Astrocyte (in vitro differentiated cells and primary cell): ENCODE data around the gene GRIK3. TPM values are rescaled to one million over a fixed set of nuclear protein-coding genes. Genes with fewer than 3 reads are reported as not detected.

Source experiments
- DNase-seq: peaks from one replicate; pipeline ENCODE4 v3.0.0-alpha.2; 2010; ENCODE audit warnings: low read depth
- FAIRE-seq: peaks from 2 replicates; lab custom pipeline; 2011; peaks lifted over from hg19 to GRCh38; lab: Jason Lieb, UNC
- H2AFZ ChIP-seq: 2 replicates; pipeline ENCODE4 v1.6.0; 2012; ENCODE audit warnings: low read depth, low read length, inconsistent platforms
- H3K27ac ChIP-seq: 2 replicates; pipeline ENCODE4 v1.5.1; 2011; ENCODE audit warnings: low read depth, low read length, inconsistent platforms
- H3K27me3 ChIP-seq: 2 replicates; pipeline ENCODE4 v1.6.0; 2011; ENCODE audit warnings: low read length, inconsistent platforms; ENCODE audit not compliant: insufficient read depth
- H3K36me3 ChIP-seq: 2 replicates; pipeline ENCODE4 v1.5.1; 2011; ENCODE audit warnings: low read length, inconsistent platforms; ENCODE audit not compliant: insufficient read depth
- H3K4me1 ChIP-seq: 2 replicates; pipeline ENCODE4 v1.5.1; 2011; ENCODE audit warnings: low read length, inconsistent platforms; ENCODE audit not compliant: insufficient read depth
- H3K4me2 ChIP-seq: 2 replicates; pipeline ENCODE4 v1.6.0; 2012; ENCODE audit warnings: low read length, inconsistent platforms
- H3K4me3 ChIP-seq: 2 replicates; pipeline ENCODE4 v1.5.1; 2011; ENCODE audit warnings: low read depth, mild to moderate bottlenecking, low read length, inconsistent platforms; ENCODE audit not compliant: insufficient read depth
- H3K79me2 ChIP-seq: 2 replicates; pipeline ENCODE4 v1.6.0; 2012; ENCODE audit warnings: mild to moderate bottlenecking, low read length, inconsistent platforms; ENCODE audit not compliant: insufficient read depth
- H3K9ac ChIP-seq: 2 replicates; pipeline ENCODE4 v1.6.0; 2012; ENCODE audit warnings: mild to moderate bottlenecking, low read length, inconsistent platforms
- H3K9me3 ChIP-seq: 2 replicates; pipeline ENCODE4 v1.5.1; 2012; ENCODE audit warnings: low read depth, mild to moderate bottlenecking, low read length, inconsistent platforms; ENCODE audit not compliant: insufficient read depth
- H4K20me1 ChIP-seq: 2 replicates; pipeline ENCODE4 v1.6.0; 2012; ENCODE audit warnings: low read length, inconsistent platforms; ENCODE audit not compliant: insufficient read depth
- H3K27ac Mint-ChIP-seq: one replicate; pipeline ENCODE4 v1.8.0; 2021; ENCODE audit warnings: mild to moderate bottlenecking, mixed read lengths; ENCODE audit not compliant: unreplicated experiment
- H3K27me3 Mint-ChIP-seq: one replicate; pipeline ENCODE4 v1.8.0; 2021; ENCODE audit warnings: low read depth, mixed read lengths; ENCODE audit not compliant: unreplicated experiment
- H3K36me3 Mint-ChIP-seq: one replicate; pipeline ENCODE4 v1.8.0; 2021; ENCODE audit warnings: low read depth, mixed read lengths; ENCODE audit not compliant: unreplicated experiment
- H3K4me1 Mint-ChIP-seq: one replicate; pipeline ENCODE4 v1.8.0; 2021; ENCODE audit warnings: low read depth, mixed read lengths; ENCODE audit not compliant: unreplicated experiment
- H3K4me3 Mint-ChIP-seq: one replicate; pipeline ENCODE4 v1.8.0; 2021; ENCODE audit warnings: mild to moderate bottlenecking, moderate library complexity, mixed read lengths; ENCODE audit not compliant: unreplicated experiment
- H3K9me3 Mint-ChIP-seq: one replicate; pipeline ENCODE4 v1.8.0; 2021; ENCODE audit warnings: mild to moderate bottlenecking, mixed read lengths; ENCODE audit not compliant: unreplicated experiment
- EZH2 ChIP-seq: IDR thresholded peaks from 2 replicates; pipeline ENCODE4 v1.6.1; 2012; ENCODE audit warnings: mild to moderate bottlenecking, low read length, inconsistent platforms; ENCODE audit not compliant: insufficient read depth
- total RNA-seq: library from RNA; stranded (reverse); gene quantifications from 2 replicates; pipeline ENCODE4 v1.2.1, GENCODE V29; 2021
- TF ChIP-seq, protein P1 (sequence below): IDR thresholded peaks from 2 replicates; pipeline ENCODE4 v1.5.1; 2011; ENCODE audit warnings: low read depth, mild to moderate bottlenecking, inconsistent platforms, low read length, moderate library complexity; ENCODE audit not compliant: insufficient read depth

The GRIK3 gene
- total RNA-seq, 1 donor from 2014 or later, result 0.16 TPM

- DNase-seq (no peak), FAIRE-seq (no peak)
- Mint-ChIP-seq H3K4me3 (no peak overlapping the region), H3K36me3 (no peaks in the 10 kb centered on the region), H3K9me3 (no peaks in the 10 kb centered on the region), H3K4me1 (no peaks in the 10 kb centered on the region), H3K27ac (no peak overlapping the region), H3K27me3 (peaks cover 78% of the 10 kb centered on the region)
- no peak overlapping the region for H2AFZ ChIP-seq
- no peaks in the 10 kb centered on the region for H3K79me2 ChIP-seq
- no peak overlapping the region for H3K27ac ChIP-seq
- no peak overlapping the region for H3K4me3 ChIP-seq
- no peaks in the 10 kb centered on the region for H3K4me1 ChIP-seq
- peaks cover 3% of the 10 kb centered on the region for H3K9me3 ChIP-seq
- H3K36me3 ChIP-seq, result no peaks in the 10 kb centered on the region
- H4K20me1 ChIP-seq, result no peaks in the 10 kb centered on the region
- no peak for TF ChIP-seq EZH2
- TF ChIP-seq, protein P1, sequence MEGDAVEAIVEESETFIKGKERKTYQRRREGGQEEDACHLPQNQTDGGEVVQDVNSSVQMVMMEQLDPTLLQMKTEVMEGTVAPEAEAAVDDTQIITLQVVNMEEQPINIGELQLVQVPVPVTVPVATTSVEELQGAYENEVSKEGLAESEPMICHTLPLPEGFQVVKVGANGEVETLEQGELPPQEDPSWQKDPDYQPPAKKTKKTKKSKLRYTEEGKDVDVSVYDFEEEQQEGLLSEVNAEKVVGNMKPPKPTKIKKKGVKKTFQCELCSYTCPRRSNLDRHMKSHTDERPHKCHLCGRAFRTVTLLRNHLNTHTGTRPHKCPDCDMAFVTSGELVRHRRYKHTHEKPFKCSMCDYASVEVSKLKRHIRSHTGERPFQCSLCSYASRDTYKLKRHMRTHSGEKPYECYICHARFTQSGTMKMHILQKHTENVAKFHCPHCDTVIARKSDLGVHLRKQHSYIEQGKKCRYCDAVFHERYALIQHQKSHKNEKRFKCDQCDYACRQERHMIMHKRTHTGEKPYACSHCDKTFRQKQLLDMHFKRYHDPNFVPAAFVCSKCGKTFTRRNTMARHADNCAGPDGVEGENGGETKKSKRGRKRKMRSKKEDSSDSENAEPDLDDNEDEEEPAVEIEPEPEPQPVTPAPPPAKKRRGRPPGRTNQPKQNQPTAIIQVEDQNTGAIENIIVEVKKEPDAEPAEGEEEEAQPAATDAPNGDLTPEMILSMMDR, result no peak
- H3K9ac ChIP-seq, result no peak overlapping the region
- H3K4me2 ChIP-seq, result no peak overlapping the region
- no peaks in the 10 kb centered on the region for H3K27me3 ChIP-seq
Observed at GRCh38 chr1:37020653-37021277, 13.6 kb downstream of the GRIK3 start.

DNA sequence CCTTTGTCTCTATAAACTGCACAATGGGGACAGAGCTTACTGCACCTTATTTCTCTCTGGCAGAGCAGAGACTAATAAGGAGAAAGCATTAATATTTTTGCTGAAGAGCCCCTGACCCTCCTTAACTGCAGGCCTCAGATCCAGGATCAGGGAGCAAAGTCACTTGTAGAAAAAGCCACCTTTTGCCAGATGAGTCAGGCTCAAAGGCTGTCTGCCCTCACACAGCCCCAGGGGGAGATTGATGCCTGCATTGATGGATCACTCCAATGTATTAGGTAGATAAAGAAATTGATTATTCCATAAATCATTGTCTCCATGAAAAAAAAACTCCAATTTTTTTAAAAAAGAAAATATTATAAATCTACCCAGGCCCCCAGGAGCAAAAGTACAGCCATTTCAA lies 15.8 kb downstream of the GRIK3 start:
- Histone ChIP-seq H3K9ac (no peak overlapping the region), H3K9me3 (peaks cover 3% of the 10 kb centered on the region), H3K4me3 (no peak overlapping the region), H3K27ac (no peak overlapping the region), H3K79me2 (no peaks in the 10 kb centered on the region), H2AFZ (no peak overlapping the region), H3K27me3 (no peaks in the 10 kb centered on the region), H3K4me1 (no peaks in the 10 kb centered on the region), H4K20me1 (no peaks in the 10 kb centered on the region), H3K4me2 (no peak overlapping the region), H3K36me3 (no peaks in the 10 kb centered on the region)
- FAIRE-seq (no peak), DNase-seq (no peak)
- peaks cover 72% of the 10 kb centered on the region for H3K27me3 Mint-ChIP-seq
- H3K4me1 Mint-ChIP-seq, result no peaks in the 10 kb centered on the region
- H3K9me3 Mint-ChIP-seq, result no peaks in the 10 kb centered on the region
- H3K27ac Mint-ChIP-seq, result no peak overlapping the region
- TF ChIP-seq, protein P1, result no peak
- TF ChIP-seq EZH2, result no peak
- no peaks in the 10 kb centered on the region for H3K36me3 Mint-ChIP-seq
- H3K4me3 Mint-ChIP-seq, result no peak overlapping the region

DNA sequence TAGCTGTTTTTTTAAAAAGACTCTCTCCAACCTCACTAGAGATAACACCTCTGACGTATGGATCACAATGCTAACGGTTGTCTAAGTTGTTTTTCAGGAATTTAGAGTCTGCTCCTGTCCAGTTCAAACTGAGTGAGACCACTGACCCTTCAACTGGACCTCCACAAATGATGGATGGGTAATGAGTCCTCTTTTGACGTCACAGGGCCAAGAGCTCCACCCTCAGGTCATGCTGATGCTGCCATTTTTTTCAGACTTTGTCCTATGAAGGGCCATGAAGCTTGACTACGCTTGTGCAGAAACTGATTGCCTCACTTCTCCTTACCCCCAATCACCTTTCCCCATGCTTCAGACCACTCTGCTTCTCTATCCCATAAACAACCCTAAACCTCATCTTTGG lies 16.6 kb downstream of the GRIK3 start:
- Mint-ChIP-seq H3K27me3 (peaks cover 71% of the 10 kb centered on the region), H3K4me3 (no peak overlapping the region), H3K36me3 (no peaks in the 10 kb centered on the region), H3K27ac (no peak overlapping the region), H3K4me1 (no peaks in the 10 kb centered on the region), H3K9me3 (no peaks in the 10 kb centered on the region)
- no peaks in the 10 kb centered on the region for H4K20me1 ChIP-seq
- no peak overlapping the region for H3K4me2 ChIP-seq
- H3K9me3 ChIP-seq, result peaks cover 3% of the 10 kb centered on the region
- no peak overlapping the region for H3K27ac ChIP-seq
- no peaks in the 10 kb centered on the region for H3K36me3 ChIP-seq
- no peak for TF ChIP-seq EZH2
- TF ChIP-seq, protein P1, result no peak
- no peak overlapping the region for H2AFZ ChIP-seq
- H3K27me3 ChIP-seq, result no peaks in the 10 kb centered on the region
- DNase-seq, result no peak
- no peak for FAIRE-seq
- H3K9ac ChIP-seq, result no peak overlapping the region
- H3K4me1 ChIP-seq, result no peaks in the 10 kb centered on the region
- H3K79me2 ChIP-seq, result no peaks in the 10 kb centered on the region
- no peak overlapping the region for H3K4me3 ChIP-seq
